HepG2 (cell line): Measurements from ENCODE around the gene SCGB1D1. TPM values are rescaled to one million over a fixed set of nuclear protein-coding genes. Genes with fewer than 3 reads are reported as not detected.
A peak's percentile ranks its signal among the peaks of the same experiment; 100 is the strongest.

Source experiments
- ATAC-seq: fragments of 200-7000 bp; cut with Tn5 transposase; 3 replicates; pipeline ENCODE4 v1.9.1; 2020; ENCODE audit warnings: mild to moderate bottlenecking, moderate library complexity
- BruUV-seq: library from RNA; stranded (reverse); fragments of 400-500 nt; replicated peaks from 2 replicates; lab custom pipeline; 2021; lab: Mats Ljungman, UMichigan
- CTCF ChIA-PET: fragments of 300-600 bp; formaldehyde crosslinking; extraction: SDS; loops from one replicate; lab custom pipeline; 2021; ENCODE audit warnings: low total read pairs, inconsistent platforms, low intra/inter-chr PET ratio; lab: Yijun Ruan, JAX
- POLR2A ChIA-PET: fragments of 350-600 bp; sonication (Branson Sonifier 250); formaldehyde crosslinking; loops from one replicate; lab custom pipeline; 2020; ENCODE audit warnings: antibody characterized with exemption, inconsistent platforms; lab: Yijun Ruan, JAX
- DNase-seq: peaks from one replicate; pipeline ENCODE4 v3.0.0-alpha.2; 2015; ENCODE audit warnings: low spot score
- FAIRE-seq: peaks from 3 replicates; lab custom pipeline; 2011; peaks lifted over from hg19 to GRCh38; lab: Jason Lieb, UNC
- H2AFZ ChIP-seq: one replicate; pipeline ENCODE4 v1.6.1; 2011; ENCODE audit warnings: low read length, inconsistent platforms
- H3K27ac ChIP-seq: fragments of 300-600 bp; 3 replicates; pipeline ENCODE4 v1.8.0; 2011; ENCODE audit warnings: mixed run types, mild to moderate bottlenecking, mixed read lengths, low read length, inconsistent platforms; ENCODE audit not compliant: insufficient read depth; ENCODE audit errors: extremely low read length
- H3K27me3 ChIP-seq, 2 experiments: fragments of 200-600 bp in 1 of 2; 2 replicates in 1 of 2; 3 replicates in 1 of 2; pipeline versions ENCODE4 v1.6.0 to v1.8.0; 2011; ENCODE audit warnings: low read length in 2 of 2, mild to moderate bottlenecking in 2 of 2, moderate library complexity in 2 of 2, inconsistent platforms in 1 of 2; ENCODE audit not compliant: insufficient read depth in 2 of 2, control insufficient read depth in 1 of 2
- H3K36me3 ChIP-seq, 2 experiments: fragments of 200-600 bp in 1 of 2; replicated peaks in 1 of 2; 2 replicates in 1 of 2; 3 replicates in 1 of 2; pipeline versions ENCODE4 v1.5.1 to v1.8.0; 2011; ENCODE audit warnings: low read length in 2 of 2, inconsistent platforms in 1 of 2; ENCODE audit not compliant: insufficient read depth in 2 of 2, control insufficient read depth in 1 of 2
- H3K4me1 ChIP-seq: 2 replicates; pipeline ENCODE4 v1.5.1; 2012; ENCODE audit warnings: low read length, inconsistent platforms; ENCODE audit not compliant: insufficient read depth
- H3K4me2 ChIP-seq: 2 replicates; pipeline ENCODE4 v1.6.0; 2011; ENCODE audit warnings: low read depth, low read length, inconsistent platforms
- H3K4me3 ChIP-seq, 3 experiments: fragments of 200-600 bp in 1 of 3; sonication (generic), shearing (Covaris generic) in 1 of 3; replicated peaks in 1 of 3; 2 replicates each; pipeline ENCODE4 v1.5.1; 2011 to 2016; ENCODE audit warnings: low read length in 3 of 3, inconsistent platforms in 2 of 3, low read depth in 2 of 3, mild to moderate bottlenecking in 2 of 3, control low read depth in 1 of 3, mixed read lengths in 1 of 3; ENCODE audit not compliant: insufficient read depth in 1 of 3
- H3K79me2 ChIP-seq: one replicate; pipeline ENCODE4 v1.6.1; 2011; ENCODE audit warnings: low read length, inconsistent platforms; ENCODE audit not compliant: insufficient read depth
- H3K9ac ChIP-seq: 2 replicates; pipeline ENCODE4 v1.6.0; 2011; ENCODE audit warnings: mild to moderate bottlenecking, low read depth, low read length, inconsistent platforms; ENCODE audit not compliant: insufficient read depth
- H3K9me3 ChIP-seq: 2 replicates; pipeline ENCODE4 v1.5.1; 2012; ENCODE audit warnings: mild to moderate bottlenecking, low read length
- H4K20me1 ChIP-seq: 2 replicates; pipeline ENCODE4 v1.6.0; 2011; ENCODE audit warnings: inconsistent platforms, mild to moderate bottlenecking, low read length, moderate library complexity; ENCODE audit not compliant: insufficient read depth
- MTF2 ChIP-seq: sonication (generic); formaldehyde crosslinking; IDR thresholded peaks from 2 replicates; pipeline ENCODE4 v1.5.0; 2020; ENCODE audit warnings: missing genetic modification reagents, borderline replicate concordance
- ZFP1 ChIP-seq: IDR thresholded peaks from 2 replicates; pipeline ENCODE4 v1.6.1; 2016
- ZNF713 ChIP-seq: sonication (generic); formaldehyde crosslinking; IDR thresholded peaks from 2 replicates; pipeline ENCODE4 v1.4.0; 2020; ENCODE audit warnings: mild to moderate bottlenecking, missing genetic modification reagents
- WGBS: methylation state at CpG from one replicate; pipeline ENCODE4 v1.1.6; 2017; ENCODE audit warnings: low lambda C conversion rate; 5-methylcytosine and 5-hydroxymethylcytosine counted together
- in situ Hi-C: cut with HindIII; loops from 2 replicates; pipeline ENCODE4 v1.10.0; 2017; ENCODE audit warnings: low pct_unique_long_range_greater_than_20kb; ENCODE audit not compliant: extremely low pct_ligation_motif_present
- intact Hi-C: fragments of 100-400 bp; cut with micrococcal nuclease; formaldehyde crosslinking; loops from one replicate; pipeline ENCODE4 v1.10.0; 2022; ENCODE audit not compliant: unreplicated experiment
- polyA plus RNA-seq, 8 experiments: library from polyadenylated mRNA; depleted of rRNA in 3 of 8; stranded (reverse) in 7 of 8; unstranded in 1 of 8; fragments of >200 nt; fragmentation: Illumina TruSeq in 4 of 8; extraction: Trizol in 4 of 8; gene quantifications; 2 replicates each; pipeline versions ENCODE4 v1.2.1 to v1.2.3, GENCODE V29; 2011 to 2016; ENCODE audit warnings: low read depth in 4 of 8, missing spikeins in 1 of 8, mixed read lengths in 1 of 8; ENCODE audit not compliant: insufficient read depth in 1 of 8
- total RNA-seq, 5 experiments: library from RNA; depleted of rRNA; stranded (reverse); fragments of >200 nt; fragmentation: Illumina TruSeq; extraction: Trizol; gene quantifications; 2 replicates each; pipeline ENCODE4 v1.2.3, GENCODE V29; 2016; ENCODE audit warnings: low read depth in 1 of 5

The SCGB1D1 gene
- total and polyA plus RNA-seq, 2 of the 13 experiments (the other 11 are each of a cell fraction or from before 2014, with no cell fraction given) = not detected

DNA sequence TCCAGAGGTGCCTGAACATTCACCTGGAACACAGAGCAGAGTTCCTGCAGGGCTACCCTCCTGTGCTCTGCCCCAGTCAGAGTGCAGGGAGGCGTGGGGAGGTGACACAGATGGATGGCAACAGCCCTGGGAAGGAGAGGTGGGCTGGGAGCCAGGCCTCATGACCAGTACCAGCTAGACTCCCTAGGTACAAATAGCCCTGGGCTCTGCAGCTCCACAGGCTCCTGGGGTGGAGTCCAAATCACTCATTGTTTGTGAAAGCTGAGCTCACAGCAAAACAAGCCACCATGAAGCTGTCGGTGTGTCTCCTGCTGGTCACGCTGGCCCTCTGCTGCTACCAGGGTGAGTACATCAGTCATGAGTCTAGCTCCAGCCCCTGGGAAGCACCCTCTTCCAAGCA is 52.0 kb downstream of the SCGB1D1 start, which contains the start of gene SCGB1D2:
Gene SCGB1D2 (plus strand): TSS at position 219 of the 400 bp plus-strand sequence. CDS start 69 bp downstream, at position 288.
- peak; percentile 77 for ATAC-seq
- no peak within 1 kb of the TSS for H3K4me2 ChIP-seq

More for the DNA sequence above, 52.0 kb downstream of the SCGB1D1 start, which contains the start of gene SCGB1D2:
- Histone ChIP-seq H3K79me2 (no peaks in the 10 kb centered on the region), H3K4me1 (peaks cover 14% of the 10 kb centered on the region; the same call in 1 of the 2 replicates), H3K36me3 (no peaks in the 10 kb centered on the region), H3K9me3 (no peaks in the 10 kb centered on the region), H3K27me3 (peaks cover 0 to 22% of the 10 kb centered on the region in 2 experiments; a peak in 1 of 5 replicates), H3K4me3 (no peak within 1 kb of the TSS), H2AFZ (no peak within 1 kb of the TSS), H4K20me1 (no peaks in the 10 kb centered on the region), H3K27ac (no peak within 1 kb of the TSS), H3K9ac (no peak within 1 kb of the TSS)
- DNase-seq (peak; percentile 32), FAIRE-seq (no peak)
- no TSS peak for BruUV-seq
- intact Hi-C loops = no loop called here
- in situ Hi-C loops = loop anchor here (5.0 kb wide), 1 partner anchor 70 kb away; no protein-coding TSS in a partner anchor
- ChIA-PET CTCF (no interaction called here), POLR2A (no interaction called here)
- 17% methylated on average over 1 of the region's 3 CpGs for whole genome bisulfite sequencing
- TF ChIP-seq ZFP1 (no peak), ZNF713 (CRISPR knock-in tag) (no peak), MTF2 (CRISPR knock-in tag) (no peak)
- TF ChIP-seq, all 625 proteins: peak for 0

Other genes starting within 250 kb of the SCGB1D1 start
- 0.09 TPM in 1 of 2 replicates, not detected in the other for gene BEST1, start 239.9 kb upstream of the SCGB1D1 start, total RNA-seq (2016; rRNA removed; fragmentation: Illumina TruSeq; extraction: Trizol)
- 0.65 and 2.3 TPM in 2 replicates for gene BEST1, start 239.9 kb upstream of the SCGB1D1 start, polyA plus RNA-seq (2011; rRNA removed)
- 544 and 607 TPM in 2 replicates for gene FTH1, start 222.6 kb upstream of the SCGB1D1 start, total RNA-seq (2016; rRNA removed; fragmentation: Illumina TruSeq; extraction: Trizol)
- gene FTH1, start 222.6 kb upstream of the SCGB1D1 start, polyA plus RNA-seq (2011; rRNA removed) = 760 and 802 TPM in 2 replicates
- gene INCENP, start 66.2 kb upstream of the SCGB1D1 start, total RNA-seq (2016; rRNA removed; fragmentation: Illumina TruSeq; extraction: Trizol) = 37.3 and 38.1 TPM in 2 replicates
- gene INCENP, start 66.2 kb upstream of the SCGB1D1 start, polyA plus RNA-seq (2011; rRNA removed) = 10.4 and 14.1 TPM in 2 replicates
- gene SCGB2A1, start 18.5 kb downstream of the SCGB1D1 start, total RNA-seq (2016; rRNA removed; fragmentation: Illumina TruSeq; extraction: Trizol) = not detected in 2 replicates
- gene SCGB2A1, start 18.5 kb downstream of the SCGB1D1 start, polyA plus RNA-seq (2011; rRNA removed) = not detected in 2 replicates
- gene SCGB1D2, start 52.0 kb downstream of the SCGB1D1 start, total RNA-seq (2016; rRNA removed; fragmentation: Illumina TruSeq; extraction: Trizol) = not detected in 2 replicates
- not detected in 2 replicates for gene SCGB1D2, start 52.0 kb downstream of the SCGB1D1 start, polyA plus RNA-seq (2011; rRNA removed)
- not detected in 2 replicates for gene SCGB2A2, start 79.9 kb downstream of the SCGB1D1 start, total RNA-seq (2016; rRNA removed; fragmentation: Illumina TruSeq; extraction: Trizol)
- 0.12 and 0.40 TPM in 2 replicates for gene SCGB2A2, start 79.9 kb downstream of the SCGB1D1 start, polyA plus RNA-seq (2011; rRNA removed)
- gene SCGB1D4, start 108.9 kb downstream of the SCGB1D1 start, total RNA-seq (2016; rRNA removed; fragmentation: Illumina TruSeq; extraction: Trizol) = not detected in 2 replicates
- not detected in 2 replicates for gene SCGB1D4, start 108.9 kb downstream of the SCGB1D1 start, polyA plus RNA-seq (2011; rRNA removed)
- 50.8 and 56.4 TPM in 2 replicates for gene ASRGL1, start 147.2 kb downstream of the SCGB1D1 start, total RNA-seq (2016; rRNA removed; fragmentation: Illumina TruSeq; extraction: Trizol)
- gene ASRGL1, start 147.2 kb downstream of the SCGB1D1 start, polyA plus RNA-seq (2011; rRNA removed) = 83.4 and 97.5 TPM in 2 replicates
- gene SCGB1A1, start 228.8 kb downstream of the SCGB1D1 start, total RNA-seq (2016; rRNA removed; fragmentation: Illumina TruSeq; extraction: Trizol) = not detected in 2 replicates
- not detected in 2 replicates for gene SCGB1A1, start 228.8 kb downstream of the SCGB1D1 start, polyA plus RNA-seq (2011; rRNA removed)